ENCODE measurements around the gene RRP1B. TPM values are rescaled to one million over a fixed set of nuclear protein-coding genes. Genes with fewer than 3 reads are reported as not detected.

RRP1B gene
- 34.6 and 35.0 TPM in 2 replicates for total RNA-seq

GRCh38 chr21:43659136-43660000 lies at the start of gene RRP1B, which contains the start of gene HSF2BP:
Gene RRP1B, plus strand, starts transcription at chr21:43659560. Its CDS starts 105 bp downstream, at chr21:43659665.
Gene HSF2BP, minus strand, starts transcription at chr21:43659488. Its CDS starts 1,392 bp downstream, at chr21:43658096.

DNA sequence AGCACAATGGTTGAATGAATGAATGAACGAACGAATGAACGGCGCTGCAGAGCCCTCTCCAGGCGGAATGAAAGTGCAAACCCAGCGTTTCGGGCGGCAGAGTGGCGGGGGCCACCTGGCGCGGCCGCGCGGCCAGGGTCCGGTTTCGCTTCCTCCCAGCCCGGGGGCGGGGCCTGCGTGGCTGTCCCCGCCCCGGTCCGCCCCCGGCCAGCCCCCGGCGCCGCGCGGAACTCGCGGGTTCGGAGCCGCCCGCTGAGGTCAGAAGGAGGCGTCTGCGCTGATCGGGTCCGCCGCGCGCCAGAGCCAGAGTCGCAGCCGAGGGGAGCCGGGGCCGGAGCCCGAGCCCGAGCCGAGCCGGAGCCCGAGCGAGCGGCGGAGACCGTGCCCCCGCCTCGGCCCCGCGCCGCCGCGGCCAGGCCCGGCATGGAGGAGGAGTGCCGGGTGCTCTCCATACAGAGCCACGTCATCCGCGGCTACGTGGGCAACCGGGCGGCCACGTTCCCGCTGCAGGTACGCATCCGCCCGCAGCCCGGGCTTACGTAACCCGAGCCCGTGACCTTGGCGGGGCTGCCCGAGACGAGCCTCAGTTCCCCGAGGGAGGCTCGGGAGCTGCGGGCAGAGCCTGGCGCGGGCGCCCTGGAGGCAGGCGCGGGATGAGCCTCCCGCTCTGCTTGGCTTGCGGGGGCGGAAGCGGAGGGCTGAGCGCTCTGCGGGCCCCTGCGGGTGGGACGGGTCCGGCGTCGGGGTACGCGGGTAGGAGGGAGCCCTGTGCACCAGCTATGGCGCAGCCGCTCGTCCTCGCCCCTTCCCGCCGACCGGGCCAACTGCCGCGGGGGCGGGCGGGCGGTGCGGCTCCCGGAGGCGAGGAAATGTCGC lies 59.8 kb downstream of the RRP1B start, which contains the start of gene PDXK:
Gene PDXK, plus strand, starts transcription at position 258 of the 876 bp plus-strand sequence. Its CDS starts 166 bp downstream, at position 424.

Other genes with a start within 250 kb of the RRP1B start
- 0.67 and 0.94 TPM in 2 replicates for gene SIK1, start 232.4 kb upstream of the RRP1B start, total RNA-seq
- gene HSF2BP, start 72 bp upstream of the RRP1B start, total RNA-seq: 0.05 and 0.13 TPM in 2 replicates
- gene PDXK, start 59.6 kb downstream of the RRP1B start, total RNA-seq: 43.9 and 51.5 TPM in 2 replicates
- 27.8 and 35.1 TPM in 2 replicates for gene CSTB, start 116.7 kb downstream of the RRP1B start, total RNA-seq
- 29.7 and 32.7 TPM in 2 replicates for gene RRP1, start 130.0 kb downstream of the RRP1B start, total RNA-seq
- gene AGPAT3, start 205.7 kb downstream of the RRP1B start, total RNA-seq: 51.2 and 60.2 TPM in 2 replicates

Measured in mammary microvascular endothelial cell (primary cell).